K562 (cell line): Measurements from ENCODE around the gene UNKL. TPM values are rescaled to one million over a fixed set of nuclear protein-coding genes. Genes with fewer than 3 reads are reported as not detected.
A peak's percentile ranks its signal among the peaks of the same experiment; 100 is the strongest.

ENCODE experiments used
- ASH1L ChIP-seq: fragments of 450-650 bp; IDR thresholded peaks from 2 replicates; pipeline ENCODE4 v1.6.1; 2018; ENCODE audit warnings: borderline replicate concordance, mild to moderate bottlenecking, low read depth; ENCODE audit not compliant: partially characterized antibody
- C11orf30 ChIP-seq: fragments of 450-650 bp; IDR thresholded peaks from 2 replicates; pipeline ENCODE4 v1.6.1; 2016; ENCODE audit warnings: low read depth, mild to moderate bottlenecking
- CHD1 ChIP-seq: fragments of 200-600 bp; sonication (generic); IDR thresholded peaks from one replicate; pipeline ENCODE4 v1.6.1; 2012; ENCODE audit warnings: mild to moderate bottlenecking, moderate library complexity, low read length, inconsistent platforms
- DLX4 ChIP-seq: fragments of 250-450 bp; sonication (Bioruptor Pico); IDR thresholded peaks from 2 replicates; pipeline ENCODE4 v1.6.1; 2021; ENCODE audit warnings: mild to moderate bottlenecking
- EGR1 ChIP-seq: fragments of 450-650 bp; conservative IDR thresholded peaks from 2 replicates; pipeline ENCODE4 v1.6.1; 2017; ENCODE audit warnings: mild to moderate bottlenecking
- ETS1 ChIP-seq: conservative IDR thresholded peaks from 2 replicates; pipeline ENCODE4 v1.6.1; 2011; ENCODE audit warnings: low read depth, mild to moderate bottlenecking, low read length; ENCODE audit not compliant: control insufficient read depth
- GABPA ChIP-seq: fragments of 200-800 bp; sonication (Bioruptor generic); conservative IDR thresholded peaks from 2 replicates; pipeline ENCODE4 v1.6.1; 2016; ENCODE audit warnings: low read depth, missing genetic modification characterization, missing compliant biosample characterization
- KAT8 ChIP-seq: fragments of 450-650 bp; IDR thresholded peaks from 2 replicates; pipeline ENCODE4 v1.6.1; 2016; ENCODE audit warnings: low read depth, mild to moderate bottlenecking
- L3MBTL2 ChIP-seq: fragments of 450-650 bp; IDR thresholded peaks from 2 replicates; pipeline ENCODE4 v1.6.1; 2016; ENCODE audit warnings: mild to moderate bottlenecking, moderate library complexity
- NCOA6 ChIP-seq: fragments of 450-650 bp; IDR thresholded peaks from 2 replicates; pipeline ENCODE4 v1.6.1; 2017; ENCODE audit warnings: mild to moderate bottlenecking
- RAD51 ChIP-seq: fragments of 450-650 bp; IDR thresholded peaks from 2 replicates; pipeline ENCODE4 v1.7.1; 2016; ENCODE audit warnings: low read depth, mild to moderate bottlenecking, borderline replicate concordance
- RCOR1 ChIP-seq, 2 experiments: IDR thresholded peaks; 2 replicates each; pipeline ENCODE4 v1.6.1; 2012; ENCODE audit warnings: low read depth in 2 of 2, low read length in 2 of 2, borderline replicate concordance in 1 of 2, improper control_type of control experiment in 1 of 2
- RFX1 ChIP-seq: fragments of 450-650 bp; IDR thresholded peaks from 2 replicates; pipeline ENCODE4 v1.6.1; 2016; ENCODE audit warnings: mild to moderate bottlenecking, moderate library complexity
- VEZF1 ChIP-seq: fragments of 200-800 bp; sonication (Bioruptor generic); IDR thresholded peaks from 2 replicates; pipeline ENCODE4 v1.6.1; 2017; ENCODE audit warnings: missing genetic modification characterization, missing compliant biosample characterization
- ZFP36 ChIP-seq: fragments of 150-350 bp; IDR thresholded peaks from 2 replicates; pipeline ENCODE4 v1.6.1; 2018; ENCODE audit warnings: low read length, low read depth; ENCODE audit not compliant: partially characterized antibody
- ZNF197 ChIP-seq: fragments of 200-800 bp; sonication (Bioruptor generic); IDR thresholded peaks from 2 replicates; pipeline ENCODE4 v1.6.1; 2016; ENCODE audit warnings: low read depth, missing genetic modification characterization, missing compliant biosample characterization
- ZNF324 ChIP-seq: fragments of 250-450 bp; sonication (Bioruptor Pico); IDR thresholded peaks from 2 replicates; pipeline ENCODE4 v1.4.0; 2020; ENCODE audit warnings: mild to moderate bottlenecking
- ZNF436 ChIP-seq: fragments of 250-450, 450-650 bp; sonication (Bioruptor Pico); formaldehyde crosslinking; IDR thresholded peaks from 2 replicates; pipeline ENCODE4 v1.7.0; 2020; ENCODE audit warnings: mild to moderate bottlenecking
- ZNF511 ChIP-seq: sonication (generic); formaldehyde crosslinking; IDR thresholded peaks from 2 replicates; pipeline ENCODE4 v1.8.0; 2022; ENCODE audit warnings: mild to moderate bottlenecking, missing genetic modification reagents
- ZNF780A ChIP-seq: fragments of 250-450 bp; sonication (Bioruptor Pico); IDR thresholded peaks from 2 replicates; pipeline ENCODE4 v1.5.0; 2021; ENCODE audit warnings: mild to moderate bottlenecking
- ZNF830 ChIP-seq: fragments of 250-450 bp; sonication (Bioruptor Pico); IDR thresholded peaks from 2 replicates; pipeline ENCODE4 v1.5.0; 2021; ENCODE audit warnings: mild to moderate bottlenecking
- ZSCAN29 ChIP-seq: fragments of 450-650 bp; IDR thresholded peaks from 2 replicates; pipeline ENCODE4 v1.6.1; 2017
- polyA plus RNA-seq, 8 experiments: library from polyadenylated mRNA; depleted of rRNA in 4 of 8; stranded (reverse) in 5 of 8; unstranded in 3 of 8; fragments of >200 nt; fragmentation: Nextera tagmentation in 2 of 8; fragmentation: Illumina TruSeq in 1 of 8; extraction: Ambion mirVana in 2 of 8; extraction: Trizol in 1 of 8; gene quantifications; 2 replicates each; pipeline versions ENCODE4 v1.2.1 to v1.2.3, GENCODE V29; 2011 to 2014; ENCODE audit warnings: inconsistent platforms in 1 of 8, missing spikeins in 1 of 8
- total RNA-seq, 7 experiments: library from RNA; depleted of rRNA in 6 of 7; stranded (reverse); fragments of >200 nt in 6 of 7; fragmentation: Illumina TruSeq in 2 of 7; extraction: Trizol in 2 of 7; gene quantifications; 2 replicates each; pipeline versions ENCODE4 v1.2.1 to v1.2.3, GENCODE V29; 2011 to 2021; ENCODE audit warnings: low replicate concordance in 1 of 7
- TF ChIP-seq, protein P1 (sequence below): IDR thresholded peaks from 2 replicates; pipeline ENCODE4 v1.6.1; 2011; ENCODE audit not compliant: insufficient read length; ENCODE audit errors: extremely low read depth
- TF ChIP-seq, protein P2 (sequence below): fragments of 250-450 bp; sonication (Bioruptor Pico); IDR thresholded peaks from 2 replicates; pipeline ENCODE4 v1.8.0; 2022; ENCODE audit warnings: inconsistent platforms, mild to moderate bottlenecking, moderate library complexity, borderline replicate concordance

UNKL gene
- total and polyA plus RNA-seq, 9 of the 15 experiments (the other 6 are each of a cell fraction or from before 2014, with no cell fraction given) = 0.37 to 30.2 (median 5.1) TPM

DNA sequence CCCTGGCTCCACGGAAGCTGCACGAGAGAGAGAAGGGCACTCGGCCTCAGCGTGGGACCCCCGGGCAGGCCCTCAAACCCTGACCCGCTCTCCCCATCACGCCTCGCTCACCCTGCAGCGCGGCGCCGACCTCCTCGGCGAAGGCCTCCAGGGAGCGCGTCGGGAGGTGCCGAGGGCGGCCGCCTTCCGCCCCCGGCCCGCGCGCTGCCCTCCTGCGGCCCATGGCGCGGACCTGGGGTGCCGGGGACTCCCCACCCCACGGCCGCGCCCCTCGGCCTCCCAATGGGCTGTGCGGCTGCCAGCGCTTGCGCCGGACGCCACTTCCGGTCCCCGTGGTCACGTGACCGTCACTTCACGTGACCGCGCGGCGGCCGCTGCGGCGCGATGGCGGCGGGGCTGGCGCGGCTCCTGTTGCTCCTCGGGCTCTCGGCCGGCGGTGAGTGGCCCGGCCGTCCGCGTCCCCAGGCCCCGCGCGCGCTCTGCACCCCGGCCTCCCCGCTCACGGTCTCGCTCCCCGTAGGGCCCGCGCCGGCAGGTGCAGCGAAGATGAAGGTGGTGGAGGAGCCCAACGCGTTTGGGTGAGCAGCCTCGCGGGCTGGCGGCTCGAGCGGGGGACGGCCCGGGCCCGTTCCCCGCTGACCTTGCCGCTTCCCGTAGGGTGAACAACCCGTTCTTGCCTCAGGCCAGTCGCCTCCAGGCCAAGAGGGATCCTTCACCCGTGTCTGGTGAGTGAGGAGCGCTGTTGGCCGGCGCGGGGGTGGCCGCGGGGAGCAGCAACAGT is 62.7 kb downstream of the UNKL start, which contains the start of the genes GNPTG and TSR3 (continued):
- TF ChIP-seq RFX1 = no peak
- no peak for TF ChIP-seq ZFP36
- TF ChIP-seq GABPA (tag) = peak; percentile 95
- TF ChIP-seq, protein P1, sequence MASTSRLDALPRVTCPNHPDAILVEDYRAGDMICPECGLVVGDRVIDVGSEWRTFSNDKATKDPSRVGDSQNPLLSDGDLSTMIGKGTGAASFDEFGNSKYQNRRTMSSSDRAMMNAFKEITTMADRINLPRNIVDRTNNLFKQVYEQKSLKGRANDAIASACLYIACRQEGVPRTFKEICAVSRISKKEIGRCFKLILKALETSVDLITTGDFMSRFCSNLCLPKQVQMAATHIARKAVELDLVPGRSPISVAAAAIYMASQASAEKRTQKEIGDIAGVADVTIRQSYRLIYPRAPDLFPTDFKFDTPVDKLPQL = no peak
- TF ChIP-seq CHD1 = peak; percentile 44
- no peak for TF ChIP-seq ASH1L
- TF ChIP-seq ZNF780A (CRISPR knock-in tag) = no peak
- no peak for TF ChIP-seq ZNF830
- no peak for TF ChIP-seq KAT8
- no peak for TF ChIP-seq NCOA6
- peak; percentile 48 for TF ChIP-seq EGR1
- TF ChIP-seq, protein P2, sequence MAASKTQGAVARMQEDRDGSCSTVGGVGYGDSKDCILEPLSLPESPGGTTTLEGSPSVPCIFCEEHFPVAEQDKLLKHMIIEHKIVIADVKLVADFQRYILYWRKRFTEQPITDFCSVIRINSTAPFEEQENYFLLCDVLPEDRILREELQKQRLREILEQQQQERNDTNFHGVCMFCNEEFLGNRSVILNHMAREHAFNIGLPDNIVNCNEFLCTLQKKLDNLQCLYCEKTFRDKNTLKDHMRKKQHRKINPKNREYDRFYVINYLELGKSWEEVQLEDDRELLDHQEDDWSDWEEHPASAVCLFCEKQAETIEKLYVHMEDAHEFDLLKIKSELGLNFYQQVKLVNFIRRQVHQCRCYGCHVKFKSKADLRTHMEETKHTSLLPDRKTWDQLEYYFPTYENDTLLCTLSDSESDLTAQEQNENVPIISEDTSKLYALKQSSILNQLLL (CRISPR knock-in tag) = no peak
- peak; percentile 59; the same call in 1 of the 2 replicates for TF ChIP-seq L3MBTL2
- peak; percentile 99 for TF ChIP-seq ETS1
- no peak for TF ChIP-seq ZNF436 (CRISPR knock-in tag)
- TF ChIP-seq ZNF197 (CRISPR knock-in tag) = peak; percentile 60; the same call in 1 of the 2 replicates
- TF ChIP-seq ZNF324 (CRISPR knock-in tag) = no peak
- TF ChIP-seq RCOR1 (IDR thresholded peaks at IDR 0.05; ENCODE audit: borderline replicate concordance in 1 of 2, low read depth in 2 of 2, low read length in 2 of 2) = peak in 1 of 2 experiments; percentile 81; a peak in 1 of 4 replicates
- no peak for TF ChIP-seq ZNF511 (CRISPR knock-in tag)
- no peak for TF ChIP-seq ZSCAN29
- TF ChIP-seq RAD51 = peak; percentile 97
- TF ChIP-seq C11orf30 = peak; percentile 99
- TF ChIP-seq DLX4 (CRISPR knock-in tag) = no peak
- TF ChIP-seq VEZF1 (CRISPR knock-in tag) = peak; percentile 81
